Gastroesophageal sphincter (tissue), 3 donors: ENCODE data around the gene LRRC4B.

Source experiments
- POLR2A ChIP-seq, 2 donors: fragments of 450-650 bp; IDR thresholded peaks; one replicate each; pipeline ENCODE4 v1.6.1; 2017; ENCODE audit warnings: antibody characterized with exemption in 2 of 2, mild to moderate bottlenecking in 2 of 2, moderate library complexity in 1 of 2
- TF ChIP-seq, protein P1 (sequence below), 4 experiments: fragments of 200-600 bp in 2 of 4; fragments of 450-650 bp in 2 of 4; sonication (generic) in 1 of 4; IDR thresholded peaks; one replicate each; pipeline ENCODE4 v1.5.1; 2017 to 2019; ENCODE audit warnings: antibody characterized with exemption in 4 of 4, mild to moderate bottlenecking in 2 of 4, moderate library complexity in 2 of 4

DNA sequence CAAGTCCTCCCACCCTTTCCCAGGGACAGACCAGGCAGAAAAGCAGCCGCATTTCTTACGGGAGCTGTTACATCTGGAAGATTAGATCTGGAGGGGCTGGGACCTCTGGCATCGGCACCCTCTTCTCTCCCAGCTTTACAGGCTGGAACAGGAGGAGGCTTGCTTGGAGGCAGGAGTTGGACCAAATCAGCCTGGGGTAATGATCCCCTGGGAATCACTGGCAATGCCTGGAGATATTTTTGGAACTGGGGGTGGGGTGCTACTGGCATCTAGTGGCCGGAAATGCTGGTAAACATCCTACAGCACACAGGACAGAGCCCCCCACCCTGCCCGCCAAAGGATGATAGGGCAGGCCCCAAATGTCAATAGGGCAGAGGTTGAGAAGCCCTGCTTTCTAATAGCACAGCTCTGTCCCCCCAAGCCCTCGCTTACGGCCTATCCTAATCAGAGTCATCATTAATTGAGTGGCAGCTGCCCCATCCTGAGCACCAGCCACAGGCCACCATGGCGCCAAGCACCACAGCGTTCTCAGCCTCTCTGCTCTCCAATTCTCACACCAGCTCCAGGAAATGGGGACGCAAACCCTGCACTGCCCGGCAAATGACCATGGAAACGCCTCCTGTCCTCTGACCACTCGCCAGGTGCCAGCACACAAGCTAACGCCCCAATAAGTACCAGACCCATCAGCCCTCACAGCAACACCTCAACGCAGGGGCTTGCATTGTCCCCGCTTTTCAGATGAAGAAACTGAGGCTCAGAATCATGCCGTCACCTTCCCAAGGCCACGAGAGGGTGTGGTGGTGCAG lies 20.6 kb downstream of the LRRC4B start:
- TF ChIP-seq, protein P1, sequence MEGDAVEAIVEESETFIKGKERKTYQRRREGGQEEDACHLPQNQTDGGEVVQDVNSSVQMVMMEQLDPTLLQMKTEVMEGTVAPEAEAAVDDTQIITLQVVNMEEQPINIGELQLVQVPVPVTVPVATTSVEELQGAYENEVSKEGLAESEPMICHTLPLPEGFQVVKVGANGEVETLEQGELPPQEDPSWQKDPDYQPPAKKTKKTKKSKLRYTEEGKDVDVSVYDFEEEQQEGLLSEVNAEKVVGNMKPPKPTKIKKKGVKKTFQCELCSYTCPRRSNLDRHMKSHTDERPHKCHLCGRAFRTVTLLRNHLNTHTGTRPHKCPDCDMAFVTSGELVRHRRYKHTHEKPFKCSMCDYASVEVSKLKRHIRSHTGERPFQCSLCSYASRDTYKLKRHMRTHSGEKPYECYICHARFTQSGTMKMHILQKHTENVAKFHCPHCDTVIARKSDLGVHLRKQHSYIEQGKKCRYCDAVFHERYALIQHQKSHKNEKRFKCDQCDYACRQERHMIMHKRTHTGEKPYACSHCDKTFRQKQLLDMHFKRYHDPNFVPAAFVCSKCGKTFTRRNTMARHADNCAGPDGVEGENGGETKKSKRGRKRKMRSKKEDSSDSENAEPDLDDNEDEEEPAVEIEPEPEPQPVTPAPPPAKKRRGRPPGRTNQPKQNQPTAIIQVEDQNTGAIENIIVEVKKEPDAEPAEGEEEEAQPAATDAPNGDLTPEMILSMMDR (IDR thresholded peaks at IDR 0.05) = no peak
- TF ChIP-seq POLR2A (IDR thresholded peaks at IDR 0.05) = no peak
